Ishikawa (cell line): ENCODE data around the gene UNC50.
A peak's percentile ranks its signal among the peaks of the same experiment; 100 is the strongest.

Experiments
- CEBPB ChIP-seq: IDR thresholded peaks from 2 replicates; pipeline ENCODE4 v1.6.1; 2012
- CREB1 ChIP-seq: IDR thresholded peaks from 2 replicates; pipeline ENCODE4 v1.6.1; 2012; ENCODE audit warnings: low read depth
- EGR1 ChIP-seq: IDR thresholded peaks from 2 replicates; pipeline ENCODE4 v1.6.1; 2012
- EP300 ChIP-seq: IDR thresholded peaks from 2 replicates; pipeline ENCODE4 v1.6.1; 2012; ENCODE audit warnings: borderline replicate concordance
- FOXM1 ChIP-seq: IDR thresholded peaks from 2 replicates; pipeline ENCODE4 v1.6.1; 2012; ENCODE audit warnings: low read depth, borderline replicate concordance
- NFIC ChIP-seq: IDR thresholded peaks from 2 replicates; pipeline ENCODE4 v1.6.1; 2012
- RAD21 ChIP-seq: IDR thresholded peaks from 2 replicates; pipeline ENCODE4 v1.6.1; 2012; ENCODE audit warnings: low read depth
- REST ChIP-seq: IDR thresholded peaks from 2 replicates; pipeline ENCODE4 v1.6.1; 2012; ENCODE audit warnings: low read depth, mild to moderate bottlenecking
- TAF1 ChIP-seq: IDR thresholded peaks from 2 replicates; pipeline ENCODE4 v1.6.1; 2012; ENCODE audit warnings: low read depth, mild to moderate bottlenecking
- TCF12 ChIP-seq: IDR thresholded peaks from 2 replicates; pipeline ENCODE4 v1.6.1; 2012; ENCODE audit warnings: low read depth
- TEAD4 ChIP-seq: IDR thresholded peaks from 2 replicates; pipeline ENCODE4 v1.6.1; 2012
- USF1 ChIP-seq: IDR thresholded peaks from 2 replicates; pipeline ENCODE4 v1.6.1; 2012
- YY1 ChIP-seq: IDR thresholded peaks from 2 replicates; pipeline ENCODE4 v1.6.1; 2012; ENCODE audit warnings: low read depth
- ZBTB7A ChIP-seq: IDR thresholded peaks from 2 replicates; pipeline ENCODE4 v1.6.1; 2012; ENCODE audit warnings: low read depth
- TF ChIP-seq, protein P1 (sequence below): IDR thresholded peaks from 2 replicates; pipeline ENCODE4 v1.6.1; 2012

UNC50 gene

DNA sequence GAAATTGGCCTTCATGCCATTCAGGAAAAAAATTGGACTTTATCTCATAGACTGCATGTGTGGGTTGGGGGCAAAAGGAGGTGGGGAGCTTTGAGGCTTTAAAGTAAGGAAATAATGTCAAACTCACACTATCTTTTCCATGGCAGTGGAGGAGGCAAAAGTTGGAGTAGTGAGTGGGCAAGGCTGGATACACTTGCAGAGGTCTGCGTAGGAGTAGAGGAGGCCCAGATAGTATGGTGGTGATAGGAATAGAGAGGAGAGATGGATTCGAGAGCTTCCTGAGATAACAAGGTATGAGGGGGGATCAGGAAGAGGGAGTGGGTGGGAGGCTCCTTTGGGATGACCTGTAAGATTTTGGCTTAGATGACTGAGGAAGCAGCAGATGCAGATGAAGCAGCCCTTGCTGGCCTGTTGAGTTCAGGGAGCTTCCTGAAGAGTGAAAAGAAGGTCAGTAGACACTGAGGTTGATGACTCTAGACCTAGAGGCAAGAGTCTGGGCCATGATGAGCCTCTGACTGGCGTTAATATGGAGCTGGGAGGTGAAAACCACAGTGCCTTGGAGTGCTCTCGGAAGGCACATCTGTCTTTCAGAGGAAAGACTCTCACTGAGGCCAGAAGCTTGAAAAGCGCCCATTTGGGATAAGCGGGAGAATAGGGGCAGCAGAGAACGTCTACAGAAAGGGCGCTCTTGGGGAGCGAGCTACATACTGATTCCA is 5.8 kb downstream of the UNC50 start:
- TF ChIP-seq ZBTB7A = no peak
- TF ChIP-seq NFIC = no peak
- no peak for TF ChIP-seq TCF12
- no peak for TF ChIP-seq TAF1
- no peak for TF ChIP-seq REST
- no peak for TF ChIP-seq TEAD4
- no peak for TF ChIP-seq FOXM1
- TF ChIP-seq EGR1 = no peak
- TF ChIP-seq, protein P1, sequence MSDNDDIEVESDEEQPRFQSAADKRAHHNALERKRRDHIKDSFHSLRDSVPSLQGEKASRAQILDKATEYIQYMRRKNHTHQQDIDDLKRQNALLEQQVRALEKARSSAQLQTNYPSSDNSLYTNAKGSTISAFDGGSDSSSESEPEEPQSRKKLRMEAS = no peak

GRCh38 chr2:98615481-98615880 is 7.1 kb downstream of the UNC50 start:
- no peak for TF ChIP-seq CEBPB
- TF ChIP-seq NFIC = no peak
- no peak for TF ChIP-seq REST
- TF ChIP-seq TEAD4 = no peak
- no peak for TF ChIP-seq RAD21
- no peak for TF ChIP-seq CREB1
- no peak for TF ChIP-seq EGR1
- no peak for TF ChIP-seq YY1
- no peak for TF ChIP-seq TCF12
- no peak for TF ChIP-seq FOXM1
- TF ChIP-seq, protein P1 = no peak

DNA sequence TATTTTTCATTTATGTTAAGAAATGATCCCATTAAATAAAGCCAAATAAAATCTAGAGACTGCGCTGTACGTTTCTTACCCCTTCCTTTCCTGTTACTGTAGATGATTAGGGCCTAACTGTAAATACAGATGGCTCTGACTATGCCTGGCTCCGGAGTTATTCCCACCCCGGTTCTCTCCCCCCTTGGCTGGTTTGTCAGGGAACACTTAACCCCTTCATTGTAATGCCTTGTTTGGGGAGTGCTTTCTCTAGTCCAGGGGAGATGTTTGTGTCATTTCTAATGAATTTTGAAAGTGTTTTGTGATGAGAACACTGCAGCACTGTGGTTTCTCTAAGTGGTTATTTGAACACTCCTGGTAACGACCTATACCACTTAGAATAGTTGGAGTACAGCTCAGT is 8.8 kb downstream of the UNC50 start:
- no peak for TF ChIP-seq NFIC

- no peak for TF ChIP-seq ZBTB7A
- no peak for TF ChIP-seq CEBPB
- TF ChIP-seq, protein P1 = no peak
- TF ChIP-seq YY1 = no peak
- no peak for TF ChIP-seq TAF1
- no peak for TF ChIP-seq EGR1
- 0 out of 2 replicates have a peak, but pooled peaks have one; percentile 10 for TF ChIP-seq EP300
- TF ChIP-seq TEAD4 = no peak
Observed at GRCh38 chr2:98623657-98624056, 15.3 kb downstream of the UNC50 start.

GRCh38 chr2:98632351-98632750 is 24.0 kb downstream of the UNC50 start:
- TF ChIP-seq CREB1 (no peak), RAD21 (no peak), USF1 (no peak), EP300 (no peak), CEBPB (no peak), FOXM1 (no peak), YY1 (no peak), NFIC (no peak), ZBTB7A (no peak), TCF12 (no peak), TEAD4 (no peak), REST (no peak), EGR1 (no peak), TAF1 (no peak)
- TF ChIP-seq, protein P1 = no peak
